ENCODE results near the gene FAM187B. TPM values are rescaled to one million over a fixed set of nuclear protein-coding genes. Genes with fewer than 3 reads are reported as not detected.
"Not testable (repeated sequence)": the region's sequence is repeated elsewhere in the genome, so short reads cannot be mapped to it uniquely, and the experiment has no call there.

Gene FAM187B
- total and polyA plus RNA-seq, 2 donors (not counting 1 experiment from before 2014, with no cell fraction given), result 0.25 TPM; not detected in 1

DNA sequence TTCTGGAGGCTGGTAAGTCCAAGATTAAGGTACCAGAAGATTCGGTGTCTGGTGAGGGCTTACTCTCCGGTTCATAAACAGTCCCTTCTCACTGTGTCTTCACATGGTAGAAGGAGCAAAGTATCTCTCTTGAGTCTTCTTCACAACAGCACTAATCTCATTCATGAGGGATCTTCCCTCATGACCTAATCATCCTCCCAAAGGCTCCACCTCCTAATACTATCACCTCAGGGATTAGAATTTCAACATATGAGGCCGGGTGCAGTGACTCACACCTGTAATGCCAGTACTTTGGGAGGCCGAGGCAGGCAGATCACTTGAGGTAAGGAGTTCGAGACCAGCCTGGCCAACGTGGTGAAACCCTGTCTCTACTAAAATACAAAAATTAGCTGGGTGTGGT, 31.7 kb downstream of the FAM187B start:
- ATAC-seq (ENCODE audit: low read depth); H3K4me2 ChIP-seq (replicated peaks; ENCODE audit: low read depth, low read length, poor library complexity, severe bottlenecking); H2AFZ ChIP-seq (ENCODE audit: insufficient read depth, low read depth, low read length, poor library complexity, severe bottlenecking); H3K4me3 Mint-ChIP-seq; intact Hi-C loops (cut with micrococcal nuclease); H3K79me2 ChIP-seq (ENCODE audit: control insufficient read depth, insufficient read depth, low read length); H3K27me3 Mint-ChIP-seq; H3K27me3 ChIP-seq (replicated peaks in 1 of 4; ENCODE audit: control extremely low read depth in 1 of 4, control insufficient read depth in 3 of 4, insufficient read depth in 4 of 4, low read length in 3 of 4); H3K27ac ChIP-seq (ENCODE audit: low read length in 2 of 2); H3K4me1 Mint-ChIP-seq; H3K4me1 ChIP-seq (ENCODE audit: control insufficient read depth in 2 of 2, insufficient read depth in 2 of 2, low read length in 2 of 2); H3K4me3 ChIP-seq (ENCODE audit: control extremely low read depth in 1 of 5, extremely low read depth in 1 of 5, insufficient read depth in 1 of 5, low read depth in 2 of 5, low read length in 4 of 5); DNase-seq; H3K9me3 Mint-ChIP-seq (ENCODE audit: insufficient read depth); H3K9ac ChIP-seq (ENCODE audit: low read length); H3K36me3 ChIP-seq (replicated peaks in 1 of 2; ENCODE audit: control extremely low read depth in 1 of 2, control insufficient read depth in 1 of 2, extremely low read depth in 1 of 2, insufficient read depth in 2 of 2, low read length in 1 of 2); H4K20me1 ChIP-seq (ENCODE audit: control insufficient read depth, insufficient read depth, low read length, poor library complexity, severe bottlenecking); H3K9me3 ChIP-seq (ENCODE audit: control extremely low read depth in 1 of 3, control insufficient read depth in 2 of 3, insufficient read depth in 1 of 3, low read length in 2 of 3): not testable (repeated sequence)
- ChIA-PET CTCF (interaction anchor here (1.1 kb wide), 1 partner anchor 22 kb away, joined by 4 read pairs; no protein-coding TSS in a partner anchor), POLR2A (interaction anchor here (0.6 kb wide), 1 partner anchor 19 kb away, joined by 3 read pairs; no protein-coding TSS in a partner anchor)
- peak overlapping the region; percentile 5 for H3K27ac Mint-ChIP-seq
- WGBS (ENCODE audit: insufficient coverage), result 67% methylated on average over 1 of the region's 6 CpGs

DNA sequence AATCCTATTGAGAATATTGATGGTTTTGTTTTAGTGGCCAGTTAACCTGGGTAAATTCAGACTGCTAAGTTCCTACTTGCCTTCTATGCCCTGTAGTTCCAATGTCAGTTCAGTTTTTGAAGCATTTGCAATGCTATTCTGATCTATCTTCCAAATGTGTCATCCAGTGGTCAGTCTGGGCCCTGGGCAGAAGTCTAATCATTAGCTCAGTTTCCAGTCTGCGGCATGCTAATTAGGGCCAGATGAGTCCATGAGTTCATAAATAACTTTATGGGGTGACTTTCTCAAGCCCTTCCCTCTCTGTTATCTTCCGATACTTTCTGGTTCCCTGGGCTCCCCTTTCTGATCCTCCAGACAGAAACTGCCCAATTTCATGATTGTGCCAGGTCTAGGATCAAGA, 32.7 kb downstream of the FAM187B start:
- no peak overlapping the region for H2AFZ ChIP-seq (ENCODE audit: insufficient read depth, low read depth, low read length, poor library complexity, severe bottlenecking)
- Mint-ChIP-seq H3K27me3 (no peaks in the 10 kb centered on the region), H3K4me3 (no peak overlapping the region), H3K9me3 (ENCODE audit: insufficient read depth) (no peaks in the 10 kb centered on the region), H3K4me1 (peaks cover 5% of the 10 kb centered on the region), H3K27ac (no peak overlapping the region)
- no peak for ATAC-seq (ENCODE audit: low read depth)
- no peaks in the 10 kb centered on the region for H3K4me1 ChIP-seq (ENCODE audit: control insufficient read depth in 2 of 2, insufficient read depth in 2 of 2, low read length in 2 of 2)
- ChIA-PET CTCF (interaction anchor here (2.9 kb wide), 1 partner anchor 20 kb away, joined by 25 read pairs; no protein-coding TSS in a partner anchor), POLR2A (no interaction called here)
- H3K79me2 ChIP-seq (ENCODE audit: control insufficient read depth, insufficient read depth, low read length), result no peaks in the 10 kb centered on the region
- no peak for DNase-seq
- WGBS (ENCODE audit: insufficient coverage), result 60% methylated on average over 1 of the region's 2 CpGs
- no peak overlapping the region for H3K4me3 ChIP-seq (ENCODE audit: control extremely low read depth in 1 of 5, extremely low read depth in 1 of 5, insufficient read depth in 1 of 5, low read depth in 2 of 5, low read length in 4 of 5)
- intact Hi-C loops (cut with micrococcal nuclease), result no loop called here
- no peak overlapping the region for H3K4me2 ChIP-seq (replicated peaks; ENCODE audit: low read depth, low read length, poor library complexity, severe bottlenecking)
- no peak overlapping the region for H3K27ac ChIP-seq (ENCODE audit: low read length in 2 of 2)
- H3K36me3 ChIP-seq (replicated peaks in 1 of 2; ENCODE audit: control extremely low read depth in 1 of 2, control insufficient read depth in 1 of 2, extremely low read depth in 1 of 2, insufficient read depth in 2 of 2, low read length in 1 of 2), result no peaks in the 10 kb centered on the region
- TF ChIP-seq EZH2 (IDR thresholded peaks at IDR 0.05; ENCODE audit: borderline replicate concordance, insufficient read depth, low read depth, low read length, poor library complexity, severe bottlenecking), result no peak
- TF ChIP-seq, protein P1, sequence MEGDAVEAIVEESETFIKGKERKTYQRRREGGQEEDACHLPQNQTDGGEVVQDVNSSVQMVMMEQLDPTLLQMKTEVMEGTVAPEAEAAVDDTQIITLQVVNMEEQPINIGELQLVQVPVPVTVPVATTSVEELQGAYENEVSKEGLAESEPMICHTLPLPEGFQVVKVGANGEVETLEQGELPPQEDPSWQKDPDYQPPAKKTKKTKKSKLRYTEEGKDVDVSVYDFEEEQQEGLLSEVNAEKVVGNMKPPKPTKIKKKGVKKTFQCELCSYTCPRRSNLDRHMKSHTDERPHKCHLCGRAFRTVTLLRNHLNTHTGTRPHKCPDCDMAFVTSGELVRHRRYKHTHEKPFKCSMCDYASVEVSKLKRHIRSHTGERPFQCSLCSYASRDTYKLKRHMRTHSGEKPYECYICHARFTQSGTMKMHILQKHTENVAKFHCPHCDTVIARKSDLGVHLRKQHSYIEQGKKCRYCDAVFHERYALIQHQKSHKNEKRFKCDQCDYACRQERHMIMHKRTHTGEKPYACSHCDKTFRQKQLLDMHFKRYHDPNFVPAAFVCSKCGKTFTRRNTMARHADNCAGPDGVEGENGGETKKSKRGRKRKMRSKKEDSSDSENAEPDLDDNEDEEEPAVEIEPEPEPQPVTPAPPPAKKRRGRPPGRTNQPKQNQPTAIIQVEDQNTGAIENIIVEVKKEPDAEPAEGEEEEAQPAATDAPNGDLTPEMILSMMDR (IDR thresholded peaks at IDR 0.05), result no peak
- no peak overlapping the region for H3K9ac ChIP-seq (ENCODE audit: low read length)
- H3K27me3 ChIP-seq (replicated peaks in 1 of 4; ENCODE audit: control extremely low read depth in 1 of 4, control insufficient read depth in 3 of 4, insufficient read depth in 4 of 4, low read length in 3 of 4), result no peaks in the 10 kb centered on the region
- H4K20me1 ChIP-seq (ENCODE audit: control insufficient read depth, insufficient read depth, low read length, poor library complexity, severe bottlenecking), result no peaks in the 10 kb centered on the region
- peaks cover 0 to 3% (median 0%) of the 10 kb centered on the region in 3 donors for H3K9me3 ChIP-seq (ENCODE audit: control extremely low read depth in 1 of 3, control insufficient read depth in 2 of 3, insufficient read depth in 1 of 3, low read length in 2 of 3)

Measured in B cell (primary cell).